ENCODE measurements around the gene LRMDA. TPM values are rescaled to one million over a fixed set of nuclear protein-coding genes. Genes with fewer than 3 reads are reported as not detected.
"Not testable (repeated sequence)": the region's sequence is repeated elsewhere in the genome, so short reads cannot be mapped to it uniquely, and the experiment has no call there.

Gene LRMDA
- total RNA-seq, 2 experiments from 2014 or later = not detected

DNA sequence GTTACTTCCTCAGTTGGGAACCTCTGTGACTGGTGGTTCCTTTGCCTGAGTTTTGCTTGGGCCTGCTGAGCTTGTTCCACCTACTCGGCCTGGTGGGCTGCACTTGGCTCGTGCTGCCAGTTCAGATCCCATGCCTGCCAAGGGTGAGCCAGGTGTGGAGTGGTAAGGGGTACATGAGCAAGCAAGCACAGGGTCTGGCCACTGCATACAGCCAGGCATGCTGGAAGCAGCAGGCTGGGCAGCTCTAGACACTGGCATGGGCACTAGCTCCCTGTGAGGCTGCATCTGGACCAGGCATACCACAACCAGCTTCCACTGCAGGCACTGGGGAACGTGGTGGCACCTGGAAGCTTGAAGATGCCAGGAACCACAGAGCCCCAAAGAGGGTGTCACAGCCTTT lies 624.0 kb downstream of the LRMDA start:
- POLR2A ChIA-PET = no interaction called here
- intact Hi-C loops (cut with DNase I, micrococcal nuclease) = no loop called here
- H3K36me3 Mint-ChIP-seq (ENCODE audit: low read depth) = no peaks in the 10 kb centered on the region

DNA sequence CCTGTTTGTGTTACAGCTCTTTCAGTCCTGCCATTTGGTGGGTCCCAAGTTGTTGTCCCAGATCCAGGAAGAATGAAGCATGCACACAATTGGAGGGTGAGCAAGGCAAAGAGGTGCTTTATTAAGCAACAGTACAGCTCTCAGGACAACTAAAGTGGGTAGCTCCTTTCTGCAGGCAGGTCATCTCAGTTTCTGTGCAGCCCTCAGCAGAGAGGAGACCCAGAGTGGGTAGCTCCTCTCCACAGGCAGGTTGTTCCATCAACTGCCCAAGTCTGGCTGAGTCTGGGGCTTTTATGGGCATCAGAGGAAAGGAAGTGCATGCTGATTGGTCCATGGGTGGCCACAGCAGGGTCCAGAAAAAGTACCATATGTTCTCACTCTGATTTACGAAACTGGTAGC lies 624.5 kb downstream of the LRMDA start:
- DNase-seq = no peak
- CTCF ChIA-PET = no interaction called here
- TF ChIP-seq, protein P1, sequence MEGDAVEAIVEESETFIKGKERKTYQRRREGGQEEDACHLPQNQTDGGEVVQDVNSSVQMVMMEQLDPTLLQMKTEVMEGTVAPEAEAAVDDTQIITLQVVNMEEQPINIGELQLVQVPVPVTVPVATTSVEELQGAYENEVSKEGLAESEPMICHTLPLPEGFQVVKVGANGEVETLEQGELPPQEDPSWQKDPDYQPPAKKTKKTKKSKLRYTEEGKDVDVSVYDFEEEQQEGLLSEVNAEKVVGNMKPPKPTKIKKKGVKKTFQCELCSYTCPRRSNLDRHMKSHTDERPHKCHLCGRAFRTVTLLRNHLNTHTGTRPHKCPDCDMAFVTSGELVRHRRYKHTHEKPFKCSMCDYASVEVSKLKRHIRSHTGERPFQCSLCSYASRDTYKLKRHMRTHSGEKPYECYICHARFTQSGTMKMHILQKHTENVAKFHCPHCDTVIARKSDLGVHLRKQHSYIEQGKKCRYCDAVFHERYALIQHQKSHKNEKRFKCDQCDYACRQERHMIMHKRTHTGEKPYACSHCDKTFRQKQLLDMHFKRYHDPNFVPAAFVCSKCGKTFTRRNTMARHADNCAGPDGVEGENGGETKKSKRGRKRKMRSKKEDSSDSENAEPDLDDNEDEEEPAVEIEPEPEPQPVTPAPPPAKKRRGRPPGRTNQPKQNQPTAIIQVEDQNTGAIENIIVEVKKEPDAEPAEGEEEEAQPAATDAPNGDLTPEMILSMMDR (IDR thresholded peaks at IDR 0.05) = no peak
- peaks cover 3% of the 10 kb centered on the region for H3K27me3 Mint-ChIP-seq
- no peak overlapping the region for H3K4me3 Mint-ChIP-seq
- ATAC-seq (ENCODE audit: poor library complexity) = no peak
- H3K36me3 Mint-ChIP-seq (ENCODE audit: low read depth) = no peaks in the 10 kb centered on the region
- intact Hi-C loops (cut with DNase I, micrococcal nuclease) = no loop called here
- no peak overlapping the region for H3K27ac Mint-ChIP-seq
- H3K4me1 ChIP-seq (ENCODE audit: insufficient read depth, low read length) = no peaks in the 10 kb centered on the region
- peaks cover 7% of the 10 kb centered on the region for H3K9me3 Mint-ChIP-seq
- no peaks in the 10 kb centered on the region for H3K27me3 ChIP-seq (ENCODE audit: control insufficient read depth in 1 of 2, insufficient read depth in 2 of 2, low read length in 2 of 2)
- POLR2A ChIA-PET = no interaction called here
- no peak overlapping the region for H3K4me3 ChIP-seq (ENCODE audit: low read length)
- peaks cover 0 to 21% of the 10 kb centered on the region in 2 experiments for H3K9me3 ChIP-seq (ENCODE audit: control insufficient read depth in 1 of 2, insufficient read depth in 1 of 2, low read length in 2 of 2)
- no peak overlapping the region for H3K27ac ChIP-seq (ENCODE audit: low read depth in 1 of 2, low read length in 2 of 2)
- H3K36me3 ChIP-seq (ENCODE audit: insufficient read depth, low read length) = no peaks in the 10 kb centered on the region
- peaks cover 5% of the 10 kb centered on the region for H3K4me1 Mint-ChIP-seq (ENCODE audit: low read depth)

More for the DNA sequence above, 624.0 kb downstream of the LRMDA start:
- H3K4me1 Mint-ChIP-seq (ENCODE audit: low read depth) = peaks cover 7% of the 10 kb centered on the region
- H3K4me3 Mint-ChIP-seq = no peak overlapping the region
- Histone ChIP-seq H3K36me3 (ENCODE audit: insufficient read depth, low read length) (no peaks in the 10 kb centered on the region), H3K27me3 (ENCODE audit: control insufficient read depth in 1 of 2, insufficient read depth in 2 of 2, low read length in 2 of 2) (no peaks in the 10 kb centered on the region), H3K27ac (ENCODE audit: low read depth in 1 of 2, low read length in 2 of 2) (no peak overlapping the region), H3K9me3 (ENCODE audit: control insufficient read depth in 1 of 2, insufficient read depth in 1 of 2, low read length in 2 of 2) (peaks cover 0 to 23% of the 10 kb centered on the region in 2 experiments), H3K4me3 (ENCODE audit: low read length) (no peak overlapping the region), H3K4me1 (ENCODE audit: insufficient read depth, low read length) (no peaks in the 10 kb centered on the region)
- peaks cover 3% of the 10 kb centered on the region for H3K27me3 Mint-ChIP-seq
- DNase-seq (no peak), ATAC-seq (ENCODE audit: poor library complexity) (no peak)
- H3K27ac Mint-ChIP-seq = no peak overlapping the region
- CTCF ChIA-PET = no interaction called here
- H3K9me3 Mint-ChIP-seq = peaks cover 7% of the 10 kb centered on the region
- TF ChIP-seq, protein P1 (IDR thresholded peaks at IDR 0.05) = no peak

DNA sequence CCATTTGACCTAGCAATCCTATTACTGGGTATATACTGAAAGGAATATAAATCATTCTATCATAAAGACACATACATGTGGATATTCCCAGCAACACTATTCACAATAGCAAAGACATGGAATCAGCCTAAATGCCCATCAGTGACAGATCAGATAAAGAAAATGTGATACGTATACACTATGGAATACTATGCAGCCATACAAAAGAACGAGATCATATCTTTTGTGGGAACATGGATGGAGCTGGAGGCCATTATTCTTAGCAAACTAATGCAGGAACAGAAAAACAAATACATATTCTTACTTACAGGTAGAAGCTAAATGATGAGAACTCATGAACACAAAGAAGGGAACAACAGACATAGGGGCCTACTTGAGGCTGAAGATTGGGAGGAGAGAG lies 629.6 kb downstream of the LRMDA start:
- H3K27ac Mint-ChIP-seq; H3K4me3 ChIP-seq (ENCODE audit: low read length); H3K9me3 ChIP-seq (ENCODE audit: control insufficient read depth in 1 of 2, insufficient read depth in 1 of 2, low read length in 2 of 2); CTCF ChIA-PET; intact Hi-C loops (cut with DNase I, micrococcal nuclease); POLR2A ChIA-PET; H3K9me3 Mint-ChIP-seq; H3K36me3 Mint-ChIP-seq (ENCODE audit: low read depth); H3K36me3 ChIP-seq (ENCODE audit: insufficient read depth, low read length); ATAC-seq (ENCODE audit: poor library complexity); H3K4me1 ChIP-seq (ENCODE audit: insufficient read depth, low read length); H3K4me1 Mint-ChIP-seq (ENCODE audit: low read depth); H3K27me3 Mint-ChIP-seq; H3K27me3 ChIP-seq (ENCODE audit: control insufficient read depth in 1 of 2, insufficient read depth in 2 of 2, low read length in 2 of 2); DNase-seq; H3K4me3 Mint-ChIP-seq; H3K27ac ChIP-seq (ENCODE audit: low read depth in 1 of 2, low read length in 2 of 2): not testable (repeated sequence)

DNA sequence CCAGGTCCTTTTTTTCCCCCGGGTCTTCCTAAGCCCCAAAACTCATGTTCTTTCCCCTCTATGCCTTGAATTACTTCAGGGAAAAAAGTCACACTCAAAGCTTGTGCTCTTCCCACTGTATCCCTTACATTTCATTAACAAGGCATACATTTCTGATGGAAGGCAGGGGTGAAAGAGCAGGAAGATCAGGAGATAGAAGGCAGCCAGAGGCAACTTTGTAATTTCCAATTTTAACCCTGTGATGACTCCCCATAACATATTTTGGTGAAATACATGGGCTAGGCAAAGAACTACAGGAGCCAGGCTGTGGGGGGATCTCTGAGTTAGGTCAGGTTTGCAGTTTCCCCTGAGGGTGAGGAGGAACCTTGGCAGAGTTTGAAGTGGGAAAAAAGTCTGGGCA lies 635.0 kb downstream of the LRMDA start:
- Histone ChIP-seq H3K27ac (ENCODE audit: low read depth in 1 of 2, low read length in 2 of 2) (no peak overlapping the region), H3K36me3 (ENCODE audit: insufficient read depth, low read length) (no peaks in the 10 kb centered on the region), H3K4me3 (ENCODE audit: low read length) (no peak overlapping the region), H3K27me3 (ENCODE audit: control insufficient read depth in 1 of 2, insufficient read depth in 2 of 2, low read length in 2 of 2) (no peaks in the 10 kb centered on the region), H3K9me3 (ENCODE audit: control insufficient read depth in 1 of 2, insufficient read depth in 1 of 2, low read length in 2 of 2) (no peaks in the 10 kb centered on the region), H3K4me1 (ENCODE audit: insufficient read depth, low read length) (no peaks in the 10 kb centered on the region)
- TF ChIP-seq, protein P1 (IDR thresholded peaks at IDR 0.05) = no peak
- Mint-ChIP-seq H3K4me3 (no peak overlapping the region), H3K4me1 (ENCODE audit: low read depth) (no peaks in the 10 kb centered on the region), H3K27me3 (no peaks in the 10 kb centered on the region), H3K36me3 (ENCODE audit: low read depth) (no peaks in the 10 kb centered on the region), H3K27ac (no peak overlapping the region), H3K9me3 (no peaks in the 10 kb centered on the region)
- intact Hi-C loops (cut with DNase I, micrococcal nuclease) = no loop called here
- DNase-seq (no peak), ATAC-seq (ENCODE audit: poor library complexity) (no peak)
- CTCF ChIA-PET = no interaction called here
- POLR2A ChIA-PET = no interaction called here
